NCI-H1436 treated with DMSO at 0.1 percent for 48 hours (cell line): ENCODE measurements around the gene TTLL3.

Experiments
- DNase-seq: peaks from one replicate; lab custom pipeline; 2025; lab: John Stamatoyannopoulos, UW

The TTLL3 gene

DNA sequence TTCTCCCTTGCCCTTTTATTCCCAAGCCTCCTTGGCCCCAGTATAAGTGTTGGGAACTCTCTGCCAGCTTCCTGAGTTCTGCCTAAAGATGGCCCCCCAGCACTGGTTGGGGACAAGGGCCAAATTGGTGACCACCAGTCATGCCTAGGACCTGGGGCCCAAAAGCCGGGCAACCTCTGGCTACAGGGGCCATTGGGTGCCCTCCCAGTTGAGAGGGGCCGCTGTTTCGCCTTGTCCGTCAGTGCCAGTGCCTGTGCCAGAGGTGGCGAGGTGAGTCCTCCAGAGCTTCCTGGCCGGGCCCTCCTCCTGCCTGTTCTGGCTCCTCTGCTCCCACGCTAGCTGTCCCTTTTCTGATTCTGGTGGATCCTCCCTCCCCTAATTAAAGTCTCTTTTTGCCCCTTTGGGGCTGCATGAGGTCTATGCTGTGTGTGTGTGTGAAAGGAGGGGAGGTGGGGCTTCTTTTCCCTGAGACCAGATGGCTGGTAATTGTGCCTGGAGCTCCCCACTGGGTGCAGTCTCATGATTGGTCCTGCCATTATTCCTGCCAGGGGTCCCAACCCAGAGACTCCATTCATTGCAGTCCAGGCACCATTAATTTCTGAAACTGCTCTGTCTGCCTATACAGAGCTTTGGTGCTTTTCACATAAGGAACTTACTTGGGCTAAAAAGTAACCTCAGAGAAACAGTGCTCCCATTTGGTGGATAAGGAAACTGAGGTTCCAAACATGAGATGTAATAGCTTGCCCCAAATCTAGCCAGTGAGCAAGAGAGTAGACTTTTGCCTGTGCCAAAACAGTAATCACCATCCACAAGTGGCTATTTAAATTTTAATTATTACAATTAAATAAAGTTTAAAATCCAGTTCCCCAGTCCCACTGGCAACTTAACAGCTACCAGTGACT is 3.1 kb upstream of the TTLL3 start:
- no peak for DNase-seq

GRCh38 chr3:9807981-9808344 is 2.1 kb upstream of the TTLL3 start:
- DNase-seq, result no peak

DNA sequence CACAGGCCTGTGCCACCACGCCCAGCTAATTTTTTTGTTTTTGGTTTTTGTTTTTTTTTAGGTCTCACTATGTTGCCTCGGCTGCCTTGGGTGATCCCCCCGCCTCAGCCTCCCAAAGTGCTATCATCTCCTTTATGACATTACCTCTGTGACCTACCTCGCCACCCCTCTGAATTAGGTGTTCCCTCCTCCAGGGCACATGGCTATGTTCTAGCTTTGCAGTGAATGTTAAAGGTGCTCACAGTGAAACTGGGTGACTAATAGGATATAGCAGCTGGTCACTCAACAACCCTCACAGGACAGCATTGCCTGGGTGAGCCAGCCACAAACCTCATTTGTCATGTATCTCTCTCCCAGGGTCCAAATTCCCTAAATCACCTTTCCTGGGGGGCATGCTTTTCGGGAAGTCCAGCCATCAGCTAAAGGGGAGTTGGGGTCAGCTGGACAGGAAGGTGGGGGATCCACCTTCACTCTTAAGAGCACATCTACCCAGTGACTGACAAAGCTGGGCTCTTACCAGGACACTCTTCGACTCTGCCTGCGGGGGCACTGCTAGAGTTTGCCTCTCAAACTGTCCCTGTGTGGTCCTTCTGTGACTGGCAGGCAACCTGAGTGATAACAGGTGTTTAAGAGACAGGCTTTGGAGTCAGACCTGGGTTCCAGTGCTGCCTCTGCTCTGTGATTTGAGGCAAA is 1.6 kb upstream of the TTLL3 start:
- no peak for DNase-seq

- DNase-seq, result no peak
These were observed 835 bp upstream of the TTLL3 start for GRCh38 chr3:9809239-9809614.

DNA sequence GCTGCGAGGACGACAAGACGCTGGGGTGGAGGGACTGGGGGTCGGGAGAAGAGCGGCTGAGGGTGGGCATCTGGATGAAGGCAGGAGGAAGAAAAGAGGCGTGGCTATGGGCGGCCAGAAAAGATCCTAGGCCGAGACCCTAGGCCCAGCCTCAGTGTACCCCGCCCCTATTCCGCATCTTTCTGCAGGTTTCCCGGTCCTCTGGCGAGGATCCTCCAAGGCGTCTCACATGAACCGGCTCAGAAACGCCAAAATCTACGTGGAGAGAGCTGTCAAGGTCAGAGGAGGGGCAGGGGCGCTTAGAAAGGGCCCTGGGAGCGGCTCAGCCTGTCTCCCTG is 340 bp downstream of the TTLL3 start:
- DNase-seq, result no peak

DNA sequence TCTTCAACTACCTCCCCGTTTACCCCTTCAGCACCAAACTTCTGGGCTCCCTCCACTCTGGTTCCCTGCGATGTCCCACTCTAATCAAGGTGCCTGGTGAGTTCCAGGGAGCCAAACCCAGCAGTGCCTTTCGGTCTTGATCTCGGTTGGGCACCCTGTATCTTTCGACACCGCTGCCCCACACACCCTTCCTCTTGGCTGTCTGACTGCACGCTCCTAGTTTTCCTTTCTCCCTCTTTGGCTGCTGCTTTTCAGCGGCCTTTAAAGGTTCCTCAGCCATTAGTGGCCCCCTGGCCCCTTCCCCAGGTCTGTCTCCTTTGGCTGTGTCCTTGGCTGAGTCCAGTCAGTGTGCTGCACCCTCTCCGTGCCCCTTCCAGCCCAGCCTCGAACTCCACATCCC is 784 bp downstream of the TTLL3 start:
- no peak for DNase-seq

- no peak for DNase-seq
These were observed 2.9 kb downstream of the TTLL3 start for GRCh38 chr3:9812870-9813483.

GRCh38 chr3:9815986-9816385 is 5.9 kb downstream of the TTLL3 start:
- DNase-seq, result no peak

DNA sequence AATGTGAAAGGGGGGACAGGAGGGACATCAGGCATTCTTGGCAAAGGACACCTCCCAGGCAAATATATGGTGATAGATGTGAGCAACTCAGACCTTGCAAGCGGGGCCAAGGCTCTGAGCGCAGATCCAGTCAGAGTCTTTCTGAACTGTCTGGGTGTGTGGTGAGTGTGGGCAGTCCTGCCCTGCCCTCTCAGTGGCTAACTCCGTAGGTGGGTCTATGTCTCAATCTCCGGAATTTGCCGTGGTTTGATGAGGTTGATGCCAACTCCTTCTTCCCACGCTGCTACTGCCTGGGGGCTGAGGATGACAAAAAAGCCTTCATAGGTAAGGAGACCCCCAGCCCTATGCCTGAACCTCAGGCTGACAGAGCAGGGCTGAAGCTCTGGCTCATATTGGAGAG is 7.4 kb downstream of the TTLL3 start:
- no peak for DNase-seq

DNA sequence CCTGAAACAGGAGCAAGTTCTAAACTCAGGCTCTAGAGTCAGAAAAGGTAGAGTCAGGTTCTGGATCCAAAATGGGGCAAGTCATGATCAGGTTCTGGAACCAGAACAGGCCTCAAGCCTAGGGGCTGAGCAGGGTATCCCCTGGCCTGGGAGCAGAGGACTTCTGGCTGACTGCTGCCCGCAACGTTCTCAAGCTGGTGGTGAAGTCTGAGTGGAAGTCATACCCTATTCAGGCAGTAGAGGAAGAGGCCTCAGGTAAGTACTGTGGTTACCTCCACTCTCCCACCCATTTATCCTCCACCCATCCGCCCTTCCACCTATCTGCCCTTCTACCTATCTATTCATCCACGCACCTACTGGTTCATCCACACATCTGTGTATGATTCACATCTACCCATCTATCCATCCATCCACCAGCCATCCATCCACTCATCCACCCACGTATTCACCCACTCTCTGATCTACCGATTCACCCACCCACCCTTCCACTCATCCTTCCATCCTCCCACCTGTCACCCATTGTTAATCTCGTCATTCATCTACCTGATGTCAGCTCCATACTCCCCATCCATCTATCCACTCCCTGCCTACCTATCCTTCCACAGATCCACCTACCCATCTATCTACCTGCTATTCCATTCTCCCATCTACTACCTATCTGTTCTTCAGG is 8.7 kb downstream of the TTLL3 start:
- DNase-seq, result no peak

- no peak for DNase-seq
These were observed 10.5 kb downstream of the TTLL3 start for GRCh38 chr3:9820543-9820942.

DNA sequence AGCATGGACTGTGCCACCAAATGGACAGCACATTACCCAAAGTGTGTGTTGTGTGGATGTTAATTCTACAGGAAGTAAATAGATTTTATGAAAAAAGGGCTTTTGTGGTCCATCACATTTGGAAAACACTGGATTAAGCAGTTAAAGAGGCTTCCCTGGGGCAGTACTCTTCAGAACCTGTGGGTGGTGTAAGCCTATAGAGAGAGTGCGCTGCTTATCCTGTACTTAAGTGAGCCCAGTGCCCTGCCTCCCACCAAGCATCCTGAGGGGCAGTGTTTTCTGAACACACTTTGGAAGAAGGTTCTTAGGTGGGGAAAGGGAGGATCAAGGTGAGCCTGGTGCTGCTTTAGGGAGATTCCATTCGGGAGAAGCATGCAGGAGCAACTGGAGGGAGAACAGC is 10.9 kb downstream of the TTLL3 start:
- DNase-seq, result no peak

- DNase-seq, result no peak
These were observed 15.5 kb downstream of the TTLL3 start for GRCh38 chr3:9825451-9826040.

DNA sequence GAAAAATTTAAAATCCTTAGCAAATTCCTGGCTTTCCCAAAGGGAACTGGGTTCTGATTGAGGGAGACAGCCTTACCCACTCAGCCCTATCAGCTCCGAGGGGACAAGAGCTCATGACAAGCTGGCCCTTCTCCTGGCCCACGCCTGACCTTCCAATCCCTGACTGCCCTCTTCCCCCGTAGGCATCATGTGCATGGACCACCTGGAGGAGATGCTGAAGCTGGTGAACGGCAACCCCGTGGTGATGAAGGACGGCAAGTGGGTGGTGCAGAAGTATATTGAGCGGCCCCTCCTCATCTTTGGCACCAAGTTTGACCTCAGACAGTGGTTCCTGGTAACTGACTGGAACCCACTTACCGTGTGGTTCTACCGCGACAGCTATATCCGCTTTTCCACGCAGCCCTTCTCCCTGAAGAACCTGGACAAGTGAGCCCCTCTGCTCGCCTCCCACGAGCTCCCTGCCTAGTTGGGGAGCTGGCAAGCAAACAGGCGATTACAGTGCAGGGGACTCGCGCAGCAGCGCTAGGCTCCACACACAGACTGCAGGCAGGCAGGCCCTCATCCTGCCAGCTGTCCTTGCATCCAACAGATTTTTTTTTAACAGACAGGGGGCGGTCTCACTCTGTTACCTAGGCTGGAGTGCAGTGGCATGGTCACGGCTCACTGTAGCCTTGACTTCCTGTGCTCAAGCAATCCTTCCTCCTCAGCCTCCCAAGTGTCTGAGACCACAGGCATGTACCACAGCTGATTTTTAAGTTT is 16.9 kb downstream of the TTLL3 start:
- DNase-seq, result no peak

- no peak for DNase-seq
These were observed 19.0 kb downstream of the TTLL3 start for GRCh38 chr3:9828801-9829755.

DNA sequence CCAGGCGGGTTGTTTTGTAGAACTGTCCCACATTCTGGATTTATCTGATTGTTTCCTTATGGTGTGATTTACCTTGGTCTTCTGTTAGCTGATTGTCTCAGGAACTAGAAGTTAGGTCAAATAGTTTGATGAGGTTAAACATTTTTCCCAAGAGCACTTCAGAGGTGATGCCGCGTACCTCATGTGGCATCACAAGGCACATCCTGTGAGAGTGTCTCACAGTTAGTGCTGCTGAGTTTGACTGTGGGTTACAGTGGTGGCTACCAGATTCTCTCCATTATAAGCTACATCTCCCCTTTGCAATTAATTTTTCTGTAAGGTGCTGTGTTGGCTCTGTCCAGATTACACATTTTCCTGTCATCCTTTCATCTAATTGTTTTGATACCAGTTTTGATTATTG is 21.2 kb downstream of the TTLL3 start:
- no peak for DNase-seq

DNA sequence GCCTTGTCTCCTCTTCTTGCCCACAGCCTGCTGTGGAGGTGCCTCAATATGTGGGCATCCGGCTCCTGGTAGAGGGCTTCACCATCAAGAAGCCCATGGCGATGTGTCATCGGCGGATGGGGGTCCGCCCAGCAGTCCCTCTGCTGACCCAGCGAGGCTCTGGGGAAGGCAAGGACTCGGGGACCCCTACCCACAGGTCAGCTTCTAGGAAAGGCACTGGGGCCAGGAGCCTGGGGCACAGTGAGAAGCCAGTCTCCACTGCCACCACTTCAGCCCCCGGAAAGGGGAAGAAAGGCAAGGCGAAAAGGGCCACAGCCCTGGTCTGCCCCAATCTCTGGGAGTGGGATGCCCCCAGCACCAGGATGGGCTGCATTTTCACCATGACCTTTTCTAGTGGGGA is 23.0 kb downstream of the TTLL3 start:
- DNase-seq, result no peak

DNA sequence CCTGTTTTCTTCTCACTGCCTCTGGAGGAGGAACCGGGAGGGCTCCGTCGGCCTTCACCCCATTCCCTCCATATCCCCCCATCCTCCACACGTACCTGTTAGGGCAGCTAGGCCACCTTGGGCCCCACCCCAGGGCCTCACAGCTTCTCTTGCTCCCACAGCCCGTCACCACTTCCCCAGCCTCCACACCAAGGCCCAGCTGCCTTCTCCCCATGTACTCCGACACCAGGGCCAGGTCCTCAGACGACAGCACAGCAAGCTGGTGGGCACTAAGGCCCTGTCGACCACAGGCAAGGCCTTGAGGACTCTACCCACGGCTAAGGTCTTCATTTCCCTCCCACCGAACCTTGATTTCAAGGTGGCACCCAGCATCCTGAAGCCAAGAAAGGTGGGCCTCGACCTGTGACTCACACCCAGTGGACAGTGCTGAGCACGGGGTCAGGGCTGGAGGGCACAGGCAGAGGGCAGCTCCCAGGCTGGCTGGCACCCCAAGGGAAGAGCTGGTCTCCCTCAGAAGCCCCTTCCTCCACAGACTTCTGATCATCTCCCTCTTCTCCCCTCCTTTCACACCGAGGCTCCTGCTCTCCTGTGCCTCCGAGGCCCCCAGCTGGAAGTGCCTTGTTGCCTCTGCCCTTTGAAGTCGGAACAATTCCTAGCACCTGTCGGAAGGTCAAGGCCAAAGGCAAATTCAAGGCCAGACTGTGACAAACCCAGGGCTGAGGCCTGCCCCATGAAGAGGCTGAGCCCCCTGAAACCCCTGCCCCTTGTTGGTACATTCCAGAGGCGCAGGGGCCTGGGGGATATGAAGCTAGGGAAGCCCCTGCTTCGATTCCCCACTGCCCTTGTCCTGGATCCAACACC is 24.7 kb downstream of the TTLL3 start:
- no peak for DNase-seq
